HG02588 (cell line): ENCODE results near the gene OPA3.

Experiments
- ATAC-seq: cut with Tn5 transposase; IDR thresholded peaks from one replicate; pipeline ENCODE4 v1.9.1; 2021; ENCODE audit warnings: mild to moderate bottlenecking, moderate library complexity; ENCODE audit not compliant: unreplicated experiment

OPA3 gene

DNA sequence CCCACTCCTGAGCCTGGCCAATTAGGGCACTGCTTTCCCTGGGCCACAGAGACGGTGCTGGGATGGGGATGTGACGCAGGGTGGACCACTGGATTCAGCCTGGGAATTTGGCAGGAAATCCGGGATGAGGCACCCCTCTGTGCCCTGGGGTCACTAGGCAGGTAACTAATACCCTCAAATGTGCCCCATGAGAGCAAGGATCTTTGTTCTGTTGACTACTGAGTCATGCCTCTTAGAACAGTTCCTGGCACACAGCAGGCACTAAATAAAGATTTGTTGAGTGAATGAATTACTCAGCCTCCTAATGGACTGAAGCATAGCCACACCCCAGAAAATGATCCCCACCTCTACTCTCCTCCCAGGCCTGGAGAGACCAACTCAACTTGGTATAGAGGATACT lies 15.9 kb downstream of the OPA3 start:
- no peak for ATAC-seq

DNA sequence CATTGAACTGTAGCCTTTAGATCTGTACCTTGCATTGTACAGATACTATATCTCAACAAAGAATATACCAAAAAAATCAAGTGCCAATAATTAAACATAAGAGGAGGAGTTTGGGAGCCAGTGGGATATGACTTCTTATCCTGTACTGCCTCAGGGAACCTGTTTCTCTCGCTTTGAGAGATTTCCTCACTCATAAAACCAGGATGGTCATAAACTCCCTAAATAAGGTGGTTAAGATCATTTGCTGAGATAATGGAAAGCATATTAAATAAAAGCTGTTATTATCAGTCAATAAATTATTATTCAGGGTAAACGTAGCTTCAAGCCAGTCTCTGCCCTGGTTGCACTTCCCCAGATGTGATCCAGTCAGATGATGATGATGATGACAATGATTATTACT lies 17.0 kb downstream of the OPA3 start:
- no peak for ATAC-seq

DNA sequence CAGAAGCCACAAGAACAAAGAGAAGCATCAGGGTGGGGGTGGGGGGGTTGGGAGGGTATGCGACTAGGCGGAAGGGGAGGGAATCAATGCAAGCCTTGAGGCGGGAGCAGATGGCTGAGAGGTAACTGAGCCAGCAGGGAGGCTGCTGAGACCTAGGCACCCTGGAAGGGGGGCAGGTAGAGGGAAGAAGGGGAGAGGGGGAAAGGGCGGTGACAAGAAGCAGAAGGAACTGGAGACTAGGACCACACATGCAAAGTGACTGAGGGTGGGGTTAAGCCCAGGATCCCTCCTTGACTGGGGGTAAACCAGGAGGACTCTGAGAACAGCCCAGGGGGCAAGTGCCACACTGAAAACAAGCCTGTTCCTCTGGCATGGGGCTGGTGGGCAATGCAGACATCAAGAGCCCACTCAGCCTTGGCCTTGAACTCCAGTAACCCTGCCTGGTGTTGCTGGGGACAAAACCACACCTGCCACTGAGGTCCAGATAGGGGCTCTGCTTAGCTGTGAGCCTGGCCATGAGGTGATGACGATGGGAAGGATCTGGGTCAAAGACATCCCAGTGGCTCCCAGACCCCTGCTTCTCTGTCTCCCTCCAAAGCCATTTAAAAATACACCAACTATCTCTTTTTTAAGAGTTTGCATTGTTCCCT lies 20.3 kb downstream of the OPA3 start:
- no peak for ATAC-seq

DNA sequence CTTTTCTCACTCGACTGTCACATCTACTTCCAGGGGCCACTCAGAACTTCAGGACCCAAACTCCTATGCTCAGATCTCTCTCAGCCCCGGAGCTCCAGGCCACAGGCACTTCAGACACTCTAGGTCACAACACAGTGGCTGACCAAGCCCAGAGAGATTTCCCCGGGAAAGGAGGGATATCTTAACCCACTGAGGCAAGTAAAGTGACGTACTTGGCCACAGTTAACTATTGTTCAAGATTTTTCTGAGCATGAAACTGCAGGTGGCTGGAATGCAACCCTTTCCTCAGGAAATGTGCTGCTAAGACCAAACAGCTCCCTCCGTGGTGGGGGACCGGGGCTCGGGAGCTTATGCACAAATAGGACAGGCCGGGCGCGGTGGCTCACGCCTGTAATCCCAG lies 23.9 kb downstream of the OPA3 start:
- ATAC-seq: no peak

- no peak for ATAC-seq
Observed at GRCh38 chr19:45560038-45560437, 24.6 kb downstream of the OPA3 start.

- no peak for ATAC-seq
Observed at GRCh38 chr19:45558399-45558878, 26.2 kb downstream of the OPA3 start.

DNA sequence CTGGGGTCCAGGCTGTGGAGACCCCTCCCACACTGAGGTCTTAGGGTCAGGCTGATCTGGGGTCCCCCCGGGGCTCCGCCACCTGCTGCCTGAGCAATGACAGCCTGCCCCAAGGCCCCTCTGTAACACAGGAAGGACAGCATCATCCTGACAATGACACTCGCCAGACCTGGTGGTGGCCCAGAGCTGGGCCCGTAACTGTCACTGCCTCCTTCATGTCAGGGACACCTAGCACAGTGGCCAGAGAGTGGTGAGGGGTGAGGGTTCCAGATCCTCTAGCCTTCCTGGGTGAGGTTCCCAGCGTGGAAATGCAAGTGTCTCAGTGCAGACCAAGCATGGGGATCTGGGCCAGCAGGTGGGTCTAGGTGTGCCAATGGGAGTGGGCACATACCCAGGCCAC lies 27.8 kb downstream of the OPA3 start:
- ATAC-seq: no peak

DNA sequence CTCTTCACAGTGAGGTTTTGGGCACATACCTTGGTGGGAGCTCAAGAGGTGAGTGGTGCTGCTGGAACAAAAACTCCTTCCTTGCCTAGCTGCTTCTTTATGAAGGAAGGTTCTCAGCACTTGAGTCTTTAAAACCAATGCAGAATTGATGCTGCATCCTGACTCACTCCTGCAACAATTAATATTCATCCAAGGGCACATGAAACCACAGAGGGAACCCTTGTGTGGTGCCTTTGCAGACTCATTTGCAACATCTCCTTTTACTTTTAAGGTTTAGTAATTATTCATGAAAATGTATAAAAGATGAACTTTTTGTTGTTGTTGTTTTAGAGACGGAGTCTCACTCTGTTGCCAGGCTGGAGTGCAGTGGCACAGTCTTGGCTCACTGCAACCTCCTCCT lies 30.1 kb downstream of the OPA3 start:
- ATAC-seq: no peak

- no peak for ATAC-seq
Observed at GRCh38 chr19:45553464-45553863, 31.1 kb downstream of the OPA3 start.

DNA sequence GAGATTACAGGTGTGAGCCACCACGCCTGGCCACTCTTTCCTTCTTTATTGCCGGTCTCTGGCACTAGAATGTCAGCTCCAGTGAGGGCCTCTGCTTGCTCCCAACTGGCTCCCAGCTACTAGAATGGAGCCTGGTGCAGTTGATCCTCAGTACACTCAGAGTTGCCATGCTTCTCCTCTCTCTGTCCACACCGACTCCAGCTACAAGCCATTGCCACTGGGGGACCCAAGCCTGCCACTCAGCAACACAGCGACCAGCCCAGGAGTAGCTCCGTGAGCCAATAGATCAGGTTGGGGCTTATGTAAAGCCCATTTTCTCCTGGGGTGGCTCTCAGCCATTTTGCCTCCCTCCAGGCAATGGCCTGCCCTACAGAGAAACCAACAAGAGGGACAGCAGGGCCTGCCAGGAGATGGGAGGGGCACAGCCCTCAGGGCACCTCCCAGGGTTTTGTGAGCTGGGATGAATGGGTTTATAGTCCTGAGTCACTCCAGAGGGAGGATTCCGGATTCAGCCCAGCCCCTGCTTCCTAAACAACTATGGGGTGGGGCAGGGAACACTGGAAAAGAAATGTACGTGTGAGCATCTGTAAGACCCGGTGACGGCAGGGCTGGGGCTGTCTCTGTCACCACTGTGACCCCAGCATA lies 36.5 kb downstream of the OPA3 start:
- ATAC-seq: no peak

- no peak for ATAC-seq
Observed at GRCh38 chr19:45547211-45547770, 37.3 kb downstream of the OPA3 start.

DNA sequence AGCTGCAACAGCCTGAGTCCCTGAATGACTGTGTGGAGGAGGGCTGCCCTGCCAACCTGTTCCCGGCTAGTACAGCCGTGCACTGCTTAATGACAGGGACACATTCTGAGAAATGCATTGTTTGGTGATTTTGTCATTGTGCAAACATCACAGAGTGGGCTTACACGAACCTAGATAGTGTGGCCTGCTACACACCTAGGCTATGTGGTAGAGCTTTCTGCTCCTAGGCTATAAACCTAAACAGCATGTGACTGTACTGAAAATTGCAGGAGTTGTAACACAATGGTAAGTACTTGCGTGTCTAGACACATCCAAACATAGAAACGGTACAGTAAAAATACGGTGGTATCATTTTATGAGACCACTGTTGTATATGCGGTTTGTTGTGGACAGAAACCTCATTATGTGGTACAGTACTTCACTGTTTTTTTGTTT lies 42.4 kb downstream of the OPA3 start:
- no peak for ATAC-seq

DNA sequence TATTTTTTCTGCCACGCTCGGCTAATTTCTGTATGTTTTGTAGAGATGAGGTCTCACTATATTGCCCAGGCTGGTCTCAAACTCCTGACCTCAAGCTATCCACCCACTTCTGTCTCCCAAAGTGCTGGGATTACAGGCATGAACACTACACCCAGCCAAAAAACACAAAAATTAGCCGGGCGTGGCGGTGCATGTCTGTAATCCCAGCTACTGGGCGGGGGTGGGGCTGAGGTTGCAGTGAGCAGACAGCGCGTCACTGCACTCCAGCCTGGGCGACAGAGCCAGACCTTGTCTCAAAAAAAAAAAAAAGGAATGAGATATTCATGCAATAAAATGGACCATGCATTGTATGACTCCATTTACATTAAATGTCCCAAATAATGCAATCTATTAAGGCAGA lies 45.1 kb downstream of the OPA3 start:
- ATAC-seq: no peak

- no peak for ATAC-seq
Observed at GRCh38 chr19:45531349-45531748, 53.3 kb downstream of the OPA3 start.

DNA sequence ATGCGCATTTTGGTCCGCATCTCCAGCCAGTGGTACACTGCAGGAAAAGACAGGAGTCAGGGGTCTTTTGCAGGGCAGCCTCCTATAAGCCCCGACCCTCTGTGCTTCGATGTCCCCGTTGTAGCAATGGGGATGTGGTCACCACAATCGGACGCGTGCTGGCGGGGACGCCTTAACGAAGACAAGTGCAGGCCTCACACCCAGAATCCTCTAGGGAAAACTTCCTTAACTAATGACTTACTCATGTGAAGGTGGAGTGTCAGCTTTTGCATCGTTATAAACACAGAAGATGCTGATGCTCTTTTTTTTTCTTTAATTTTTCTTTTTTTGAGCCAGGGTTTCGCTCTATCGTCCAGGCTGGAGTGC lies 55.2 kb downstream of the OPA3 start:
- no peak for ATAC-seq

DNA sequence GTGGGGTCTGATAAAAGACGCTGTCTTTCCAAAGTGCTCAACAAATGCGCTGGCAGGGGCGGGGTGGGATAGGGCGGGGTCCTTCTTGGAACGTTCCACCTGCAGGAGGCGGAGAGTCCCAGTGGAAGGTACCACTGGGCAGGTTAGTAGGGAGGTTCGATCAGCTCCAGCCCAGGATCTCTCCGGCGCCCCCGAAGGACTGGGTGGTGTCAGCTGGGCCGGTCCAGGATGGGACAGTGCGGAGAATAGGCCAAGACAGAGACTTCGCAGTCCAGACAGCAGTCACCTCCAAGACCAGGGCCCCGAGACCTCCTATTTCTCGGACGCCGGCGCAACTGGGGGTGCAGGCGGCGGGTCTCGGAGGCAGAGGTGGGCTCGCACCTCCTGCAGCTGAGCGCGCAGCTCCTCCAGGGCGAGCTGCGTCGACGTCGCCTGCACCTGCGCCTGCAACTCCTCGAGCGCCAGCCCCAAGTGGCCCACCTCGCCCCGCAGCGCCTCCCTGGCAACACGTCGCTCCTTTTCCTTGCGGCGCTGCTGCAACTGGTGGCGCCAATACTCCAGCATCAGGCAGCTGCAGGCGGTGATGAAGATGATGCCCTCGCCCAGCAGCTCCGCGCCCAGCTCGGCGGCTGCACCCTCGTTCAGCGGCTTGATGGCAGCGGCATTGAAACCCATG lies 55.7 kb downstream of the OPA3 start:
- ATAC-seq: no peak

DNA sequence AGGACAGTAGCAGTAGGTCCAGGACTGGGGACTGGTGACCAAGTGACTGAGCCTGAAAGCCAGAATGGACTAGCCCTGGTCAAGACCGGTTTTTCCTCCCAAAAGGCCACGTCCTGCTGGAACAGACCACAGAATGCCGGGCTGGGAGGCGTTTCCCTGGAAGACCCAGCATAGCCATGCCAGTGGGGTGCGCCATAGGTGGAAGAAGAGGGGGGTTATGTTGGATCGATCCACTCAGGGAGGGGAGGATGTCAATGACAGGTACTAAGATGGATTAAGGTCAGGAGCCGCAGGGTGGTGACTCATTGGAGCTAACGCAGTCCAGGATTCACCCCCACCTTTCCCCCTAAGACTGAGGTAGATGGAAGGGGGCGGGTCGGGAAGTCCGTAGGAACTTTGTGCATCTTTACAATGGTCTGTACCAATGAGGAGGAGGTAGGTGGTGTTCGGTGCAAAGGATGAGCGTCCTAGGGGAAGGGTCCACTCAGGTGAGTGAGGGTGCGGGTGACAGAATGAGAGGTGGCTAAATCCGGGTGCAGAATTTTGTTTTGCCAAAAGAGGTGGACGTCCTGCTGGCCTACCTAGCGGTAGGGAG lies 56.4 kb downstream of the OPA3 start:
- no peak for ATAC-seq

DNA sequence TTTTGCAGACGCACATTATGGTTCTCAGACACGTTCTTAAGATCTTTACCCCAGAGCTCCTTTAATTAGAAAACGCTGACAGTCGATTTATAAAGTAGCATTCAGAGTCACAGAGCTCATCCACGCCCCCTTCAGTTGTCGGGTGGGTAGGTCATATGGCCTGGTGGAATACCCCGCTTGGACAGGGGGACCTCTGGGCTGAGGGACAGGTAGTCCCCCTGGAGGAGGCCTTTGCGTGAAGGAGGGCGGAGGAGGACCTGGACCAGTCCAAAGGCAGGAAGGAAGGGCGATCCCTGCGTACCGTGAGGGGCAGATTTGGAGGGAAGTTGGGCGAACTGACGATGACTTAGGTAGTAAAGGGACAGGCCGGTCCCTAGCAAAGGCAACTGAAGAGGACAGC lies 56.9 kb downstream of the OPA3 start:
- no peak for ATAC-seq

GRCh38 chr19:45526971-45527370 lies 57.6 kb downstream of the OPA3 start:
- no peak for ATAC-seq

DNA sequence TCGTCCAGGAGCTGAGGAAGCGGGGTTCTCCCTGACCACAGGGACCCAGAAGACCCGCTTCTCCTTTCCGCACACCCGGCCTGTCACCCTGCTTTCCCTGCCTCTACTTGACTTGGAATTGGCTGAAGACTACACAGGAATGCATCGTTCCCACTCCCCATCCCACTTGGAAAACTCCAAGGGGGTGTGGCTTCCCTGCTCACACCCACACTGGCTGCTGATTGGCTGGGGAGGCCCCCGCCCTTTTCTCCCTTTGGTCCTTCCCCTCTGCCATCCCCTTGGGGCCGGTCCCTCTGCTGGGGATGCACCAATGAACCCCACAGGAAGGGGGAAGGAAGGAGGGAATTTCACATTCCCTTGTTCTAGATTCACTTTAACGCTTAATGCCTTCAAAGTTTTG lies 58.5 kb downstream of the OPA3 start:
- ATAC-seq: no peak

- ATAC-seq: no peak
Observed at GRCh38 chr19:45524575-45525129, 60.0 kb downstream of the OPA3 start.
